ENCODE data around the gene DIS3L2.

Gene DIS3L2

GRCh38 chr2:232225895-232226294, 264.4 kb downstream of the DIS3L2 start:
- no peak overlapping the region for H4K8ac ChIP-seq (ENCODE audit: low read depth, low read length)

GRCh38 chr2:232228332-232228731, 266.8 kb downstream of the DIS3L2 start:
- no peak overlapping the region for H2BK120ac ChIP-seq (ENCODE audit: low read depth, low read length)
- no peak overlapping the region for H3K9ac ChIP-seq (ENCODE audit: low read depth, low read length, poor library complexity)
- no peak overlapping the region for H3K18ac ChIP-seq (ENCODE audit: low read length)
- WGBS, 2 donors (ENCODE audit: extremely low coverage in 2 of 2, insufficient read length in 2 of 2, insufficient replicate concordance in 1 of 2), result no CpG with 5 or more reads among the region's 4 CpGs
- no peak for DNase-seq (ENCODE audit: low spot score)
- H2AK5ac ChIP-seq (ENCODE audit: low read depth, low read length), result no peak overlapping the region
- H3K4me1 ChIP-seq (ENCODE audit: control insufficient read depth in 2 of 2, insufficient read depth in 1 of 2, low read depth in 1 of 2, low read length in 2 of 2), result peaks cover 4 to 9% of the 10 kb centered on the region in 2 donors
- no peak overlapping the region for H3K27ac ChIP-seq (replicated peaks; ENCODE audit: low read length)
- no peak overlapping the region for H3K14ac ChIP-seq (ENCODE audit: low read length)
- no peak overlapping the region for H2BK12ac ChIP-seq (ENCODE audit: low read length)
- no peak overlapping the region for H4K8ac ChIP-seq (ENCODE audit: low read depth, low read length)
- H3K36me3 ChIP-seq (replicated peaks in 1 of 2; ENCODE audit: control insufficient read depth in 2 of 2, insufficient read depth in 2 of 2, low read length in 2 of 2), result no peaks in the 10 kb centered on the region
- H3K9me3 ChIP-seq (replicated peaks in 1 of 2; ENCODE audit: control insufficient read depth in 2 of 2, insufficient read depth in 1 of 2, low read depth in 1 of 2, low read length in 2 of 2), result no peaks in the 10 kb centered on the region
- H3K27me3 ChIP-seq (ENCODE audit: control insufficient read depth in 3 of 3, insufficient read depth in 3 of 3, low read depth in 1 of 3, low read length in 3 of 3), result no peaks in the 10 kb centered on the region
- H3K4me2 ChIP-seq (ENCODE audit: insufficient read depth, low read length, poor library complexity, severe bottlenecking), result no peak overlapping the region
- no peak overlapping the region for H2AFZ ChIP-seq (ENCODE audit: low read length)
- no peak overlapping the region for H2BK15ac ChIP-seq (ENCODE audit: low read length)
- no peak overlapping the region for H3K23ac ChIP-seq (ENCODE audit: low read depth, low read length, poor library complexity)
- H3K4ac ChIP-seq (ENCODE audit: low read length), result no peak overlapping the region
- no peak overlapping the region for H4K91ac ChIP-seq (ENCODE audit: low read depth, low read length, poor library complexity)
- H3K4me3 ChIP-seq (ENCODE audit: low read length in 2 of 2), result no peak overlapping the region
- no peaks in the 10 kb centered on the region for H3K79me1 ChIP-seq (ENCODE audit: low read depth, low read length)
- H2BK5ac ChIP-seq (ENCODE audit: low read length), result no peak overlapping the region

More at GRCh38 chr2:232225895-232226294, 264.4 kb downstream of the DIS3L2 start:
- no peak overlapping the region for H2BK120ac ChIP-seq (ENCODE audit: low read depth, low read length)
- no peaks in the 10 kb centered on the region for H3K79me1 ChIP-seq (ENCODE audit: low read depth, low read length)
- no peak overlapping the region for H3K4ac ChIP-seq (ENCODE audit: low read length)
- no peak overlapping the region for H3K4me2 ChIP-seq (ENCODE audit: insufficient read depth, low read length, poor library complexity, severe bottlenecking)
- no peak overlapping the region for H3K9ac ChIP-seq (ENCODE audit: low read depth, low read length, poor library complexity)
- H2BK12ac ChIP-seq (ENCODE audit: low read length), result no peak overlapping the region
- H3K27me3 ChIP-seq (ENCODE audit: control insufficient read depth in 3 of 3, insufficient read depth in 3 of 3, low read depth in 1 of 3, low read length in 3 of 3), result no peaks in the 10 kb centered on the region
- no peak for DNase-seq (ENCODE audit: low spot score)
- H2BK15ac ChIP-seq (ENCODE audit: low read length), result no peak overlapping the region
- no peaks in the 10 kb centered on the region for H3K4me1 ChIP-seq (ENCODE audit: control insufficient read depth in 2 of 2, insufficient read depth in 1 of 2, low read depth in 1 of 2, low read length in 2 of 2)
- no peak overlapping the region for H2AFZ ChIP-seq (ENCODE audit: low read length)
- no peak overlapping the region for H2BK5ac ChIP-seq (ENCODE audit: low read length)
- H2AK5ac ChIP-seq (ENCODE audit: low read depth, low read length), result no peak overlapping the region
- H3K27ac ChIP-seq (replicated peaks; ENCODE audit: low read length), result no peak overlapping the region
- no peaks in the 10 kb centered on the region for H3K9me3 ChIP-seq (replicated peaks in 1 of 2; ENCODE audit: control insufficient read depth in 2 of 2, insufficient read depth in 1 of 2, low read depth in 1 of 2, low read length in 2 of 2)
- no peak overlapping the region for H3K23ac ChIP-seq (ENCODE audit: low read depth, low read length, poor library complexity)
- H3K36me3 ChIP-seq (replicated peaks in 1 of 2; ENCODE audit: control insufficient read depth in 2 of 2, insufficient read depth in 2 of 2, low read length in 2 of 2), result peaks cover 0 to 4% of the 10 kb centered on the region in 2 donors
- H3K4me3 ChIP-seq (ENCODE audit: low read length in 2 of 2), result no peak overlapping the region
- no peak overlapping the region for H4K91ac ChIP-seq (ENCODE audit: low read depth, low read length, poor library complexity)
- H3K14ac ChIP-seq (ENCODE audit: low read length), result no peak overlapping the region
- no CpG with 5 or more reads among the region's 1 CpG for WGBS, 2 donors (ENCODE audit: extremely low coverage in 2 of 2, insufficient read length in 2 of 2, insufficient replicate concordance in 1 of 2)
- no peak overlapping the region for H3K18ac ChIP-seq (ENCODE audit: low read length)

DNA sequence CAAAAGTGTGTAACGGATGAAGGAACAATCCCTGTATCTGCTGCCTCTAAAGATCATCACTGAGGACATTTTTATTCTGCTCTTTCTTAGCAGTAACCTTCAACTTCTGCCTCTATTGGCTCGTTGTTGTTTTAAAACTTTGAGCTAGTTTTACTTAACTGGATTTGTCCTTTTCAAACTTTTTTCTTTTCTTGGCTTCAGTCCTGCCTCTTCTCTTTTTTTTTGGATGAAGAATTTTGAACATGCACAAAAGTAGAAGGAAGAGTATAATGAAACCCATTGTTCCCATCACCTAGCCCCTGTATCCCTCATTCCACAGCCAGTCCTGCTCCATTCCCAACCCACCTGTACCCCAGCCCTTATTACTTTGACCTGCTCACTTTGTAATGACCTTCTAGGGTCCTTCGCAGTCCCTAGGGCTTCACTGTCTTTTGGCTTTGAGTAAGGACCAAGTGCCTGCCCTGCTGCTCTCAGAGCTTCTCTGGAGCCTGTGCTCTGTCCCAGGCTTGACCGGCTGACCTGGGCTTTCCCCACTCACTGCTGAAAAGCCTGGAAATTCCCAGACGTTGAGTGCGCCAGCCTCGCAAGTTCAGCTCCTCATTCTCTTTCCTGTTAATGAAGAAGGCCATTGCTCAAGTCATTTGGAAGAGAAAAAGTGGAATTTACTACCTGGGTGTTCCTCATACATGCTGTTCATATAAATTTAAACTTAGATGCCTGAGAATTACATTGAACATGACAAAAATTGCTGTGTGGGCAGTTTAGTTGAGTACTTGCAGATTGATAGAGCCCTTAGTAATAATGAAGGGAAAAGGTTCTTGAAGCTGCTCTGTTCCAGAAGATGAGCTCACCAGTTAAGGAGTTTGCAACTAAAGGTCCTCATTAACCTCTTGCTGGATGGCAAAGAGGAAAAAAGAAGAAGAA, 267.7 kb downstream of the DIS3L2 start:
- peaks cover 4 to 9% of the 10 kb centered on the region in 2 donors for H3K4me1 ChIP-seq (ENCODE audit: control insufficient read depth in 2 of 2, insufficient read depth in 1 of 2, low read depth in 1 of 2, low read length in 2 of 2)
- no peak overlapping the region for H2BK15ac ChIP-seq (ENCODE audit: low read length)
- no peak overlapping the region for H2AK5ac ChIP-seq (ENCODE audit: low read depth, low read length)
- H2AFZ ChIP-seq (ENCODE audit: low read length), result no peak overlapping the region
- H3K4me3 ChIP-seq (ENCODE audit: low read length in 2 of 2), result no peak overlapping the region
- no peak overlapping the region for H3K4ac ChIP-seq (ENCODE audit: low read length)
- WGBS, 2 donors (ENCODE audit: extremely low coverage in 2 of 2, insufficient read length in 2 of 2, insufficient replicate concordance in 1 of 2), result no CpG with 5 or more reads among the region's 7 CpGs
- no peak overlapping the region for H3K9ac ChIP-seq (ENCODE audit: low read depth, low read length, poor library complexity)
- H3K36me3 ChIP-seq (replicated peaks in 1 of 2; ENCODE audit: control insufficient read depth in 2 of 2, insufficient read depth in 2 of 2, low read length in 2 of 2), result no peaks in the 10 kb centered on the region
- no peak overlapping the region for H2BK12ac ChIP-seq (ENCODE audit: low read length)
- H3K18ac ChIP-seq (ENCODE audit: low read length), result no peak overlapping the region
- H4K8ac ChIP-seq (ENCODE audit: low read depth, low read length), result no peak overlapping the region
- H3K9me3 ChIP-seq (replicated peaks in 1 of 2; ENCODE audit: control insufficient read depth in 2 of 2, insufficient read depth in 1 of 2, low read depth in 1 of 2, low read length in 2 of 2), result no peaks in the 10 kb centered on the region
- H4K91ac ChIP-seq (ENCODE audit: low read depth, low read length, poor library complexity), result no peak overlapping the region
- H3K27ac ChIP-seq (replicated peaks; ENCODE audit: low read length), result no peak overlapping the region
- H3K27me3 ChIP-seq (ENCODE audit: control insufficient read depth in 3 of 3, insufficient read depth in 3 of 3, low read depth in 1 of 3, low read length in 3 of 3), result no peaks in the 10 kb centered on the region
- no peak for DNase-seq (ENCODE audit: low spot score)
- H2BK120ac ChIP-seq (ENCODE audit: low read depth, low read length), result no peak overlapping the region
- H3K23ac ChIP-seq (ENCODE audit: low read depth, low read length, poor library complexity), result no peak overlapping the region
- H3K4me2 ChIP-seq (ENCODE audit: insufficient read depth, low read length, poor library complexity, severe bottlenecking), result no peak overlapping the region
- no peak overlapping the region for H3K14ac ChIP-seq (ENCODE audit: low read length)
- H2BK5ac ChIP-seq (ENCODE audit: low read length), result no peak overlapping the region
- no peaks in the 10 kb centered on the region for H3K79me1 ChIP-seq (ENCODE audit: low read depth, low read length)

DNA sequence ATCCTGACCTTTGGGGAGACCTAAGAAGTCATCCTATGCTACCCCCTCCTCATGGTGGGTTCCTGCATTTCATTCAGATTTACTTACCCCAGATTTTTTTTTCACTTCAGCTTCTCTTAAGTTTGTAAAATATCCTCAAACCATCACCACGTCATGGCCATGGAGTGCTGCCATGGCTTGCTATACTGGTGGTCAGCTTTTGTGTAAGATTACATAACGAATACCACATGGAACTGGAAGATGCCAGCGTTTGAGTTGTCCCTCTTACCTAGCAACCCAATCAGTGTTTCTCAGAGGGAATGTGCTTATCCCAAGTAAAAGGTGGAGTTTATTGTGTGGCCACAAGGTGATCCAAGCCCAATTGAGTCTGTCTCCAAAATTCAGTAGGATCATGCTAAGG, 268.4 kb downstream of the DIS3L2 start:
- Histone ChIP-seq H3K36me3 (replicated peaks in 1 of 2; ENCODE audit: control insufficient read depth in 2 of 2, insufficient read depth in 2 of 2, low read length in 2 of 2) (no peaks in the 10 kb centered on the region), H2BK120ac (ENCODE audit: low read depth, low read length) (no peak overlapping the region), H3K27me3 (ENCODE audit: control insufficient read depth in 3 of 3, insufficient read depth in 3 of 3, low read depth in 1 of 3, low read length in 3 of 3) (no peaks in the 10 kb centered on the region), H3K4me2 (ENCODE audit: insufficient read depth, low read length, poor library complexity, severe bottlenecking) (no peak overlapping the region), H3K4ac (ENCODE audit: low read length) (no peak overlapping the region), H3K27ac (replicated peaks; ENCODE audit: low read length) (no peak overlapping the region), H3K18ac (ENCODE audit: low read length) (no peak overlapping the region), H4K8ac (ENCODE audit: low read depth, low read length) (no peak overlapping the region), H3K9ac (ENCODE audit: low read depth, low read length, poor library complexity) (no peak overlapping the region), H2BK12ac (ENCODE audit: low read length) (no peak overlapping the region), H3K4me3 (ENCODE audit: low read length in 2 of 2) (no peak overlapping the region), H3K23ac (ENCODE audit: low read depth, low read length, poor library complexity) (no peak overlapping the region), H3K14ac (ENCODE audit: low read length) (no peak overlapping the region), H3K4me1 (ENCODE audit: control insufficient read depth in 2 of 2, insufficient read depth in 1 of 2, low read depth in 1 of 2, low read length in 2 of 2) (peaks cover 4 to 9% of the 10 kb centered on the region in 2 donors), H3K79me1 (ENCODE audit: low read depth, low read length) (no peaks in the 10 kb centered on the region), H4K91ac (ENCODE audit: low read depth, low read length, poor library complexity) (no peak overlapping the region), H2AK5ac (ENCODE audit: low read depth, low read length) (no peak overlapping the region), H3K9me3 (replicated peaks in 1 of 2; ENCODE audit: control insufficient read depth in 2 of 2, insufficient read depth in 1 of 2, low read depth in 1 of 2, low read length in 2 of 2) (no peaks in the 10 kb centered on the region), H2AFZ (ENCODE audit: low read length) (no peak overlapping the region), H2BK15ac (ENCODE audit: low read length) (no peak overlapping the region), H2BK5ac (ENCODE audit: low read length) (no peak overlapping the region)
- no peak for DNase-seq (ENCODE audit: low spot score)
- no CpG with 5 or more reads among the region's 3 CpGs for WGBS, 2 donors (ENCODE audit: extremely low coverage in 2 of 2, insufficient read length in 2 of 2, insufficient replicate concordance in 1 of 2)
